Common myeloid progenitor, CD34-positive (primary cell): ENCODE results near the gene UBXN2A.

Experiments
- CTCF ChIA-PET: fragments of 350-600 bp; sonication (Branson Sonifier 250); formaldehyde crosslinking; loops from one replicate; lab custom pipeline; 2021; ENCODE audit warnings: antibody characterized with exemption; lab: Charles Lee
- POLR2A ChIA-PET: fragments of 350-600 bp; sonication (Branson Sonifier 250); formaldehyde crosslinking; loops from one replicate; lab custom pipeline; 2021; ENCODE audit warnings: antibody characterized with exemption; lab: Charles Lee
- DNase-seq, 3 donors: peaks; one replicate each; pipeline versions ENCODE4 v3.0.0 to v3.0.0-alpha.2; 2013
- H3K27ac ChIP-seq, 2 experiments: 1 replicate in 1 of 2; 2 replicates in 1 of 2; pipeline ENCODE4 v1.7.0; 2013; ENCODE audit warnings: inconsistent platforms in 2 of 2, low read length in 2 of 2, mild to moderate bottlenecking in 2 of 2, low read depth in 1 of 2, moderate library complexity in 1 of 2; ENCODE audit not compliant: severe bottlenecking in 2 of 2, insufficient read depth in 1 of 2, poor library complexity in 1 of 2
- H3K27me3 ChIP-seq, 5 experiments: replicated peaks in 2 of 5; 1 replicate in 3 of 5; 2 replicates in 2 of 5; pipeline versions ENCODE4 v1.6.1 to v1.7.0; 2013; ENCODE audit warnings: low read length in 4 of 5, mild to moderate bottlenecking in 2 of 5, moderate library complexity in 2 of 5, inconsistent platforms in 1 of 5; ENCODE audit not compliant: insufficient read depth in 5 of 5, control insufficient read depth in 4 of 5
- H3K36me3 ChIP-seq, 4 experiments: 1 replicate in 2 of 4; 2 replicates in 2 of 4; pipeline versions ENCODE4 v1.6.1 to v1.7.0; 2013; ENCODE audit warnings: low read length in 3 of 4, control low read depth in 1 of 4, mild to moderate bottlenecking in 1 of 4; ENCODE audit not compliant: control insufficient read depth in 4 of 4, insufficient read depth in 4 of 4
- H3K4me1 ChIP-seq, 4 experiments: 1 replicate in 3 of 4; 2 replicates in 1 of 4; pipeline versions ENCODE4 v1.6.1 to v1.7.1; 2013; ENCODE audit warnings: low read length in 3 of 4, mild to moderate bottlenecking in 3 of 4, control low read depth in 1 of 4, inconsistent platforms in 1 of 4, moderate library complexity in 1 of 4; ENCODE audit not compliant: control insufficient read depth in 4 of 4, insufficient read depth in 4 of 4; ENCODE audit errors: control extremely low read depth in 1 of 4
- H3K4me3 ChIP-seq, 7 experiments: 1 replicate in 4 of 7; 2 replicates in 3 of 7; pipeline versions ENCODE4 v1.5.1 to v1.7.0; 2013; ENCODE audit warnings: mild to moderate bottlenecking in 7 of 7, low read length in 6 of 7, moderate library complexity in 6 of 7, inconsistent platforms in 2 of 7, low read depth in 2 of 7, control low read depth in 1 of 7; ENCODE audit not compliant: insufficient read depth in 4 of 7, control insufficient read depth in 1 of 7; ENCODE audit errors: extremely low read depth in 1 of 7
- H3K9me3 ChIP-seq, 5 experiments: 1 replicate in 4 of 5; 2 replicates in 1 of 5; pipeline versions ENCODE4 v1.6.1 to v1.7.1; 2013; ENCODE audit warnings: low read length in 4 of 5, mild to moderate bottlenecking in 2 of 5, inconsistent platforms in 1 of 5, low read depth in 1 of 5, moderate library complexity in 1 of 5; ENCODE audit not compliant: control insufficient read depth in 4 of 5, insufficient read depth in 2 of 5; ENCODE audit errors: control extremely low read depth in 1 of 5
- WGBS: methylation state at CpG from one replicate; pipeline ENCODE4 v1.1.5; 2013; ENCODE audit not compliant: insufficient coverage; 5-methylcytosine and 5-hydroxymethylcytosine counted together

Gene UBXN2A

DNA sequence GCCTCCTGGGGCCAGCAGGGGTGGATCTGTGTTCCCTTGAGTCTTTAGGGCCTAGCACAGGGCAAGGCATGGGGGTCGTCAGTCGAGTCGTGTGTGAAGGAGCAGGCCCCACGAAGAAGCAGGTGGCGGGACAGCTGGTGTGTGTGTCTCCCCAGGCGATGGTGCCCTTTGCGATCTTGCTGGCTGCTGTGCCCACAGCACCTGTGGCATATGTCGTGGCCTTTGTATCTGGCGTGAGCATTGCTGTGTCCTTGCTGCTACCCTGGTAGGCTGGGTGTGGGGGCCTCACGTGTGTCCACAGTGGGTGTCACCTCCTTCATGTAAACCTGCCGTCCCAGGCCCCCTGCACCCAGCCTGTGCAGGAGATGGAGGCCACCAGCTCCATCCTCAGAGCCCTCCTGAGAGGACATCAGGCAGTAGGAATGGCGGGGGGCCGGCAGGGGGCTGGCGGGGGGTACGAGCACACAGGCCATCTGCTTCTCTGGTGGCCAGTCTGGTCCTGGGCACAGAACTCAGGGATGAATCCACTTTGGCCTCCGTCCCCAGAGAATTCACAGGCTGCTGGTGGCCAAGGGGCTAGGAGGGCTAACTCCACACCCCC, 82.8 kb downstream of the UBXN2A start:
- 94% methylated on average over 14 of the region's 16 CpGs for WGBS

DNA sequence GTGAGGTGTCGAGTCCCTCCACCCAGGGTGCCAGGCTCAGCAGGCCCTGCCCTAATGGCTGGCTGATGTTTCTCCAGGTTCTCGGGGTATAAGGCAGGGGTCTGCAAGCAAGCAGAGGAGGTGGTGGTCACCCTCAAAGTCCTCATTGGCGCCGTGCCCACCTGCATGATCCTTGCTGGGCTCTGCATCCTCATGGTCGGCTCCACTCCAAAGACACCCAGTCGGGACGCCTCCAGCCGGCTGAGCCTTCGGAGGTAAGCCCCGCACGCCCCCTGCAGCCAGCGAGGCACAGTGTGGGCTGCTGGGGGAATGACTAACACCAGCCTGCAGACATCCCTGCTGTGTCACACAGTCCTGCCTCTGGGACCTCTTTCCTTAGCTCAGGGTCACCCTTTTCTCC, 83.8 kb downstream of the UBXN2A start:
- H3K27me3 ChIP-seq: no peaks in the 10 kb centered on the region
- ChIA-PET CTCF (interaction anchor here (1.1 to 1.6 kb wide), 2 partner anchors 36 to 60 kb away, joined by 3 to 5 read pairs; no protein-coding TSS in a partner anchor), POLR2A (no interaction called here)
- peaks cover 2 to 41% (median 26%) of the 10 kb centered on the region in 4 experiments for H3K36me3 ChIP-seq
- no peaks in the 10 kb centered on the region for H3K9me3 ChIP-seq
- 98% methylated on average over 4 of the region's 12 CpGs for whole genome bisulfite sequencing
- H3K4me1 ChIP-seq: no peaks in the 10 kb centered on the region
- no peak overlapping the region for H3K4me3 ChIP-seq
- H3K27ac ChIP-seq: no peak overlapping the region
- DNase-seq: no peak

More for the DNA sequence above, 82.8 kb downstream of the UBXN2A start:
- DNase-seq: no peak
- no peak overlapping the region for H3K4me3 ChIP-seq
- no peaks in the 10 kb centered on the region for H3K4me1 ChIP-seq
- H3K27ac ChIP-seq: no peak overlapping the region
- no peaks in the 10 kb centered on the region for H3K27me3 ChIP-seq
- H3K9me3 ChIP-seq: no peaks in the 10 kb centered on the region
- CTCF ChIA-PET: interaction anchor here (0.7 to 1.9 kb wide), 4 partner anchors 8 to 60 kb away, joined by 3 to 6 read pairs (median 4); no protein-coding TSS in a partner anchor
- POLR2A ChIA-PET: no interaction called here
- H3K36me3 ChIP-seq: peaks cover 2 to 39% (median 22%) of the 10 kb centered on the region in 4 experiments

DNA sequence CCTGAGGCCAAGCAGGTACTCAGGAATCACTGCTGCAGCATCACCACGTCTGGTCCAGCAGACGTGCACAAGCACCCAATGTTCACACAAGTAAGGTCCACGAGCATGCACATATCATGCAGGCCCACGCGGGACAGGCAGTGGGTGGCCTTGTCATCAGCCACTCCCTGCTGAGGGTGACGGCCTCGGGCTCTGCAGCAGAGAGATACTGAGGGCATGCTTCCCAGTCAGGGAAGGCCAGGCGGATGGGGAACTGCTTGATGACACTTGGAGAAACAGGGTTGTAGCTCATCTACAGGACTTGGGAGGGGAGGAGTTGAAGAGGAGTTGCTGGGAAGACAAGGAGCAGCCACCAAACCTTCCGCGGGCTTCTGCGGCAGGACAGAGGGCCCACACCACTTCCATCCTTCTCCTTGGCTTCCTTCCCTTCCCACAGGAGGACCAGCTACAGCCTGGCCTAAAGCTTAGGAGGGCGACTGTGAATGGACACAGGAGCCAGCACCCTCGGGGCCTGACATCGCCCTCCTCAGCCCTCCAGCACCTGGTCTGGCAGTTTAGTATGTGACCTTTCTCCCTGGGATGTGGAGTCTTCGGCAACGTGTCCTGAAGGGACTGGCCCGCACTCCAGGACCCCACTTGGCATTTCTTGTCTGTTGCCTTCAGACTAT, 84.9 kb downstream of the UBXN2A start:
- ChIA-PET POLR2A (no interaction called here), CTCF (no interaction called here)
- Histone ChIP-seq H3K27ac (no peak overlapping the region), H3K9me3 (no peaks in the 10 kb centered on the region), H3K4me1 (no peaks in the 10 kb centered on the region), H3K4me3 (no peak overlapping the region), H3K27me3 (no peaks in the 10 kb centered on the region), H3K36me3 (peaks cover 10 to 49% (median 34%) of the 10 kb centered on the region in 4 experiments)
- DNase-seq: no peak
- WGBS: 96% methylated on average over 14 of the region's 17 CpGs

DNA sequence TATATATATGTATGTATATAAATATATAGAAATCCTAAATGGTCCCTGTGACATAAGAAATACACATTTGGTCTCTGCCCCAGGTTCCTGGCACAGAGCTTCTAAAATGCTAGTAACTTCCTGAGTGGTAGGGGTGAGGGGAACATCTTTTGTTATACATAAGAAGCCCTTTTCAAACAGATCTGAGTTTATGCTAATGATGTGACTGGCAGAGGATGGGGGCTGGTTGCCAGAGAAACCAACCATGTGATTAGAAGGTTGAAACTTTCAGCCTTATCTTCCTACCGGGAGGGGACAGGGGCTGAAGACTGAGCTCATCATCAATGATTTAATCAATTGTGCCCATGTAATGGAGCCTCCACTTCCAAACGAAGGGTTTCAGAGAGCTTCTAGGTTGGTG, 86.0 kb downstream of the UBXN2A start:
- Histone ChIP-seq H3K27me3 (no peaks in the 10 kb centered on the region), H3K9me3 (no peaks in the 10 kb centered on the region), H3K36me3 (peaks cover 10 to 60% (median 39%) of the 10 kb centered on the region in 4 experiments), H3K27ac (peak overlapping the region in 1 of 2 experiments; percentile 45), H3K4me1 (no peaks in the 10 kb centered on the region), H3K4me3 (no peak overlapping the region)
- DNase-seq: no peak
- POLR2A ChIA-PET: no interaction called here
- WGBS: 95% methylated on average over 2 of the region's 2 CpGs
- CTCF ChIA-PET: interaction anchor here (0.9 to 1.0 kb wide), 2 partner anchors 22 to 28 kb away, joined by 3 read pairs; no protein-coding TSS in a partner anchor

DNA sequence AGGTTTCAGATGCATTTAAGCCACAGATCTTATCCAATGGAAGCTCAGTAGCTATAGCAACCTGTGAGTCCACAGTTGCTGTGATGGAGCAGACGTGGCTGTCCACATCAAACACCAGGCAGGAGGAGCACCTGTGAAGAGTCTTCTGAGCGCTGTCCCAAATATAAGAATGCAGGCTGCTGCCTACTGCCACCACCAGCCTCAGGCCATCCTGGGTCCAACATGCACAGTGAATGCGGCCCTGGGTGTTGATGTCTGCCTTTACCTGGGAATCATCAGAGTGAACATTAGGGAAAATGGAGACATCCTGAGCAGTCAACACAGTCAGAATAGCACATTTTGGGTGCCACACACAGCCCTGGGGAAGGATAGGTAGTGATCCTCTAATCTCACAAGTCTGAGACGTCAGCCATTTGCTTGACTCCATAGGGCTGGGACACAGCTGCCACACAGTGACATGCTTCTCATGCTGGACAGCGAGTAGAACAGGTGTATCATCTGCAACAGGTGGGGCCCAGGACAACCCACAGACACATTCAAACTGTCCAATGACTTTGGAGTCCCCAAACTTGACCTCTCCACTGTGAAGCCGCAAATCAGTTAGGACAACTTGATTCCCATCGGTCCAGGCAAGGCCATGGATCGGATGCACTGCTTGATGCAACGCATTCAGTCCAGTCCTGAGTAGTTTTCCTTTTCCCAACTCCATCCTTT, 98.7 kb downstream of the UBXN2A start:
- no peak for DNase-seq
- no peak overlapping the region for H3K4me3 ChIP-seq
- ChIA-PET POLR2A (no interaction called here), CTCF (no interaction called here)
- no peaks in the 10 kb centered on the region for H3K27me3 ChIP-seq
- peak overlapping the region in 1 of 2 experiments; percentile 23 for H3K27ac ChIP-seq
- no peaks in the 10 kb centered on the region for H3K4me1 ChIP-seq
- no peaks in the 10 kb centered on the region for H3K9me3 ChIP-seq
- peaks cover 12 to 30% (median 23%) of the 10 kb centered on the region in 4 experiments for H3K36me3 ChIP-seq
- 95% methylated on average over 9 of the region's 9 CpGs for WGBS

- Histone ChIP-seq H3K36me3 (peaks cover 12 to 30% (median 22%) of the 10 kb centered on the region in 4 experiments), H3K27me3 (no peaks in the 10 kb centered on the region), H3K4me3 (no peak overlapping the region), H3K27ac (no peak overlapping the region), H3K4me1 (no peaks in the 10 kb centered on the region), H3K9me3 (no peaks in the 10 kb centered on the region)
- 100% methylated on average over 2 of the region's 4 CpGs for WGBS
- ChIA-PET POLR2A (interaction anchor here (0.6 kb wide), 1 partner anchor 768 kb away, joined by 3 read pairs; no protein-coding TSS in a partner anchor), CTCF (no interaction called here)
- no peak for DNase-seq
These were observed 100.2 kb downstream of the UBXN2A start for GRCh38 chr2:24040511-24040910.
